GM12801 (cell line): ENCODE data around the gene INPP5F.

Experiments
- TF ChIP-seq, protein P1 (sequence below): IDR thresholded peaks from one replicate; pipeline ENCODE4 v1.5.1; 2011; ENCODE audit warnings: control low read depth; ENCODE audit not compliant: insufficient read length; ENCODE audit errors: extremely low read depth

The INPP5F gene

DNA sequence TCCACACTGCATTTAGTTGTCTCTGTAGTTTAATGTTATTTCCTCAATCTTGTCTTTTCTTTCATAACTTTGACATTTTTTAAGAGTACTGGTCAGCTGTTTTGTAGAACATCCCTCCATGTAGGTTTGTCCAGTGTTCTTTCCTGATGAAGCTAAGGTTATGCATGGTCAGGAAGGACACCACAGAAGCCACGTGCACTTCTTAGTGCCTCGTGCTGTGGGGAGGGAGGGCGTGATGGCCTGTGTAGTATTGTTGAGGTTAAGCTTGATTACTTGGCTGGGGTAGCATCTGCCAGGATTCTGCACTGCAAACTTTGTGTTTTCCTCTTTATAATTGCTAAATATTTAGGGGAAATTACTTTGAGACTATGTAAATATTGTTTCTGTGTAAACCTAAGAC lies 98.4 kb downstream of the INPP5F start:
- TF ChIP-seq, protein P1, sequence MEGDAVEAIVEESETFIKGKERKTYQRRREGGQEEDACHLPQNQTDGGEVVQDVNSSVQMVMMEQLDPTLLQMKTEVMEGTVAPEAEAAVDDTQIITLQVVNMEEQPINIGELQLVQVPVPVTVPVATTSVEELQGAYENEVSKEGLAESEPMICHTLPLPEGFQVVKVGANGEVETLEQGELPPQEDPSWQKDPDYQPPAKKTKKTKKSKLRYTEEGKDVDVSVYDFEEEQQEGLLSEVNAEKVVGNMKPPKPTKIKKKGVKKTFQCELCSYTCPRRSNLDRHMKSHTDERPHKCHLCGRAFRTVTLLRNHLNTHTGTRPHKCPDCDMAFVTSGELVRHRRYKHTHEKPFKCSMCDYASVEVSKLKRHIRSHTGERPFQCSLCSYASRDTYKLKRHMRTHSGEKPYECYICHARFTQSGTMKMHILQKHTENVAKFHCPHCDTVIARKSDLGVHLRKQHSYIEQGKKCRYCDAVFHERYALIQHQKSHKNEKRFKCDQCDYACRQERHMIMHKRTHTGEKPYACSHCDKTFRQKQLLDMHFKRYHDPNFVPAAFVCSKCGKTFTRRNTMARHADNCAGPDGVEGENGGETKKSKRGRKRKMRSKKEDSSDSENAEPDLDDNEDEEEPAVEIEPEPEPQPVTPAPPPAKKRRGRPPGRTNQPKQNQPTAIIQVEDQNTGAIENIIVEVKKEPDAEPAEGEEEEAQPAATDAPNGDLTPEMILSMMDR, result no peak

DNA sequence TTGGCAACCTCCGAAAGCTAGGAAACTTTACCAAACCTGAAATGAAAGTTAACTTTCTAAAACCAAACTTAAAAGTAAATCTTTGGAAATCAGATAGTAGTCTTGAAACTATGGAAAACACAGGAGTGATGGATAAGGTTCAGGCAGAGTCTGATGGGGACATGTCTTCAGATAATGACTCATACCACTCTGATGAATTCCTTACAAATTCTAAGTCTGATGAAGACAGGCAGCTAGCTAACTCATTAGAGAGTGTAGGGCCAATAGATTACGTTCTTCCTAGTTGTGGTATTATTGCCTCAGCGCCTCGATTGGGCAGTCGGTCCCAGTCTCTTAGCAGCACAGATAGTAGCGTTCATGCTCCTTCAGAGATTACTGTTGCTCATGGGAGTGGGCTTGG lies 100.9 kb downstream of the INPP5F start:
- TF ChIP-seq, protein P1, result no peak

DNA sequence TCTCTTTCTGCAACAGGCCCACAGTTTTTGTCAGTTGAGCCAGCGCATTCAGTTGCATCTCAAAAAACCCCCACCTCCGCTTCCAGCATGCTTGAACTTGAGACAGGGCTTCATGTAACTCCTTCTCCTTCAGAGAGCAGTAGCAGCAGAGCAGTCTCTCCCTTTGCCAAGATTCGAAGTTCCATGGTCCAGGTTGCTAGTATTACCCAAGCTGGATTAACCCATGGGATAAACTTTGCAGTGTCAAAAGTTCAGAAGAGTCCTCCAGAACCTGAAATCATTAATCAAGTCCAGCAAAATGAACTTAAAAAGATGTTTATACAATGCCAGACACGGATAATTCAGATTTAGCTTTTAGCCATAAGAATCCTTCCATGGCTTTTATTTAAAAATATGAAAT lies 101.6 kb downstream of the INPP5F start:
- TF ChIP-seq, protein P1, result no peak

DNA sequence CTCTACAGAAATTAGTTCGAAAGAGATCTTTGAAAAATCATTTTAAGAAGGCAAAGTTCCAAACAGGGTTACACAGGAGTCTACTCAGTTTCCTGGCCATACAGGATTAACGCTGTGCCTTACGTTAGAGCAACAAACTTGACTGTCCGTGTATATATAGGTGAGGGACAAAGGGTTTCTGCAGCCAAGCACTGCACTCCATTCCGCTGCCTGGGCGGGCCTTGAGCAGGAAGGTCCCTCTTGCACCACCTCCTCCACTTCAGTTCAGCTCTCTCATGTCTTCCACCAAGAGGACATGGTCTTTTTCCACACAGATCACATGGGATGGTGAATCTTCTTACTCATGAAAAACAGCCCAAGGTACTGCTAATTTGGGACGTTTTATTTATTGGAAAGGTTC lies 103.6 kb downstream of the INPP5F start:
- TF ChIP-seq, protein P1, result no peak

DNA sequence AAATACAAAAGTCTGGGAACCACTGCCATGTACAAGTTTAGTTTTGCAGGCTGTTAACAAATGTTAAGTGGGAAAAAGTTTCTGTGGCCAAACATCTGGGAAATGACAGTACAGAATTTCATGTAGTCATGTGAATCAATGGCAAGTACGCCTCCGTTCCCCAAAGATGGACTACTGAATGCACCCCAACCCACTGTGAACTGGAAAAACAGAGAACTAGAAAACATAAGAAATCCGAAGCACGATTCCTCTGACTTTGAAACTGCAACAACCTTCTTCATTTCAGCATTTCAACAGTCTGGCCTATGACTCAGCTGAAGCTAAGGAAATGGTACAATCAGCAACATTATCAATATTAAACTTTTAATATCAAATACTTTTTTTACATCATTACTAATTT lies 105.0 kb downstream of the INPP5F start:
- TF ChIP-seq, protein P1, result no peak

DNA sequence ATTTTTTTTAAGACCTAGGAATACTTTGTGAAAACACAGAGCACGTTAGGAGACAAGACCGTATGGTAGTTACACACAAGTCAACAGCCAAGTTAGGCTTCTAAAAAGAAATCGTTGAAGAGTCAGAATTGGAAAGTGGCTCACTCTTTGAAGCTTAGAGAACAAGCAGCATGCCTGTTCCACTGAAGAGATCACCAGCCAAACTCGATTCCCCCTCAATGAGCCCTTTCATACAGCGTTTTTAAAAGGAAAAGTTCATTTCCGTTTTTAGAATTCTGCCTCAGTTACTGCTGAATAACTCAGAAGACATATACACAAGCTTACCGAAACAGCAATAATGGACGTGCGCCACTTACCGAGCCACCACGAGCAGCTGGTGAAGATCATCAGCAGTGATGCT lies 105.8 kb downstream of the INPP5F start:
- TF ChIP-seq, protein P1, result no peak

DNA sequence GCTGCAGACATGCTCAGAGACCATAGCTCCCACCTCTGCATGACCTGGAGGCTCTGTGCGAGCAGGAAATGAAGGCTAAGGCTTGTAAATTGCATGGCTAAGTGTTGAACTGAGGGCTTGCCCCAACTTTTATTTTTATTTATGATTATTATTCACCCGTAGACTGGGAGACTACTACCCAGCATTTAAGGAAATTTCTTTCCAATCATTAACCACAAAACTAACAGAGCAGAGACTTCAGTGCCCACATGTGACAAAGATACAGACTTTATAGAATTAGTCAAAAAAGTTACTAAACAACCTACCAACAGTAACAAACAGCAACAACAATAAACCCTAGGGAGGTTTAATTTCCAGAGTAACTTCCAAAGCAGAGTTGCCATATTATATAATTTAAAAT lies 107.1 kb downstream of the INPP5F start:
- TF ChIP-seq, protein P1, result no peak

DNA sequence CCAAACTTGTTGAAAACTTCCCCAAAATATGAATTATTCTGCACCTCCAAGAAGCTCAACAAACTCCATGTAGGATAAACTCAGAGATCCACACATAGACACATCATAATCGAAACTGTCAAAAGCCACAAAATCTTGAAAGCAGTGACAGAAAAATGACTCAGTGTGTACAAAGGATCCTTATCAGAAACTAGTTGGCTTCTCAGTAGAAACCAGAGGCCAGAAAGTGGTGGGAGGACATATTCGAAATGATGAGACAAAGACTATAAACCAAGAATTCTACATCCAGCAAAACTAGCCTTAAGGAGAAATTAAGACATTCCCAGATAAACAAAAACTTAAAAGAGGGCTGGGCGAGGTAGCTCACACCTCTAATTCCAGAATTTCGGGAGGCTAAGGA lies 108.3 kb downstream of the INPP5F start:
- TF ChIP-seq, protein P1, result no peak
